HFF-Myc (cell line): Measurements from ENCODE around the gene RPS14.

Experiments used
- DNase-seq: peaks from one replicate; pipeline ENCODE4 v3.0.0-alpha.2; 2011; ENCODE audit warnings: low read depth; ENCODE audit errors: extremely low read depth
- H3K4me3 ChIP-seq: replicated peaks from 2 replicates; pipeline ENCODE4 v1.5.1; 2011; ENCODE audit warnings: low read depth, mild to moderate bottlenecking, control low read depth, low read length
- TF ChIP-seq, protein P1 (sequence below): IDR thresholded peaks from 2 replicates; pipeline ENCODE4 v1.5.1; 2012; ENCODE audit warnings: mild to moderate bottlenecking, low read depth, low read length, control low read depth; ENCODE audit errors: missing control alignments

RPS14 gene

DNA sequence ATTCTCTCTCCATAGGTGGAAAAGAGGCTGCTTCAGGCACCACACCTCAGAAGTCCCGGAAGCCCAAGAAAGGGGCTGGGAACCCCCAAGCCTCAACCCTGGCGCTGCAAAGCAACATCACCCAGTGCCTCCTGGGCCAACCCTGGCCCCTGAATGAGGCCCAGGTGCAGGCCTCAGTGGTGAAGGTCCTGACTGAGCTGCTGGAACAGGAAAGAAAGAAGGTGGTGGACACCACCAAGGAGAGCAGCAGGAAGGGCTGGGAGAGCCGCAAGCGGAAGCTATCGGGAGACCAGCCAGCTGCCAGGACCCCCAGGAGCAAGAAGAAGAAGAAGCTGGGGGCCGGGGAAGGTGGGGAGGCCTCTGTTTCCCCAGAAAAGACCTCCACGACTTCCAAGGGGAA is 53.3 kb downstream of the RPS14 start:
- TF ChIP-seq, protein P1, sequence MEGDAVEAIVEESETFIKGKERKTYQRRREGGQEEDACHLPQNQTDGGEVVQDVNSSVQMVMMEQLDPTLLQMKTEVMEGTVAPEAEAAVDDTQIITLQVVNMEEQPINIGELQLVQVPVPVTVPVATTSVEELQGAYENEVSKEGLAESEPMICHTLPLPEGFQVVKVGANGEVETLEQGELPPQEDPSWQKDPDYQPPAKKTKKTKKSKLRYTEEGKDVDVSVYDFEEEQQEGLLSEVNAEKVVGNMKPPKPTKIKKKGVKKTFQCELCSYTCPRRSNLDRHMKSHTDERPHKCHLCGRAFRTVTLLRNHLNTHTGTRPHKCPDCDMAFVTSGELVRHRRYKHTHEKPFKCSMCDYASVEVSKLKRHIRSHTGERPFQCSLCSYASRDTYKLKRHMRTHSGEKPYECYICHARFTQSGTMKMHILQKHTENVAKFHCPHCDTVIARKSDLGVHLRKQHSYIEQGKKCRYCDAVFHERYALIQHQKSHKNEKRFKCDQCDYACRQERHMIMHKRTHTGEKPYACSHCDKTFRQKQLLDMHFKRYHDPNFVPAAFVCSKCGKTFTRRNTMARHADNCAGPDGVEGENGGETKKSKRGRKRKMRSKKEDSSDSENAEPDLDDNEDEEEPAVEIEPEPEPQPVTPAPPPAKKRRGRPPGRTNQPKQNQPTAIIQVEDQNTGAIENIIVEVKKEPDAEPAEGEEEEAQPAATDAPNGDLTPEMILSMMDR, result no peak
- no peak overlapping the region for H3K4me3 ChIP-seq
- no peak for DNase-seq

DNA sequence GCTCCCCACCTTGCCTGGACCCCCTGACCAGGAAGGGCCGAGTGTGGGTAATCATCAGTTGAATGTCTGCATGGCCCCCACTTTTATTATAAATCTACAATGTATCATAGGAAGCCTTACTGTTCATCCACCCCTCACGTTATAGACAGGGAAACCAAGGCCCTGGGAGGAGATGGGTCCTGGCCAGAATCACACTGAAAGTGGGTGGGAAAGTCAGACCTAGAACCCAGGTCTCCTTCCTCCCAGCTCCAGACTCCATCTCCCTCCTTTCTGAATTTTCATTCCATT is 53.9 kb downstream of the RPS14 start:
- H3K4me3 ChIP-seq, result no peak overlapping the region
- DNase-seq, result no peak
- TF ChIP-seq, protein P1, result no peak

DNA sequence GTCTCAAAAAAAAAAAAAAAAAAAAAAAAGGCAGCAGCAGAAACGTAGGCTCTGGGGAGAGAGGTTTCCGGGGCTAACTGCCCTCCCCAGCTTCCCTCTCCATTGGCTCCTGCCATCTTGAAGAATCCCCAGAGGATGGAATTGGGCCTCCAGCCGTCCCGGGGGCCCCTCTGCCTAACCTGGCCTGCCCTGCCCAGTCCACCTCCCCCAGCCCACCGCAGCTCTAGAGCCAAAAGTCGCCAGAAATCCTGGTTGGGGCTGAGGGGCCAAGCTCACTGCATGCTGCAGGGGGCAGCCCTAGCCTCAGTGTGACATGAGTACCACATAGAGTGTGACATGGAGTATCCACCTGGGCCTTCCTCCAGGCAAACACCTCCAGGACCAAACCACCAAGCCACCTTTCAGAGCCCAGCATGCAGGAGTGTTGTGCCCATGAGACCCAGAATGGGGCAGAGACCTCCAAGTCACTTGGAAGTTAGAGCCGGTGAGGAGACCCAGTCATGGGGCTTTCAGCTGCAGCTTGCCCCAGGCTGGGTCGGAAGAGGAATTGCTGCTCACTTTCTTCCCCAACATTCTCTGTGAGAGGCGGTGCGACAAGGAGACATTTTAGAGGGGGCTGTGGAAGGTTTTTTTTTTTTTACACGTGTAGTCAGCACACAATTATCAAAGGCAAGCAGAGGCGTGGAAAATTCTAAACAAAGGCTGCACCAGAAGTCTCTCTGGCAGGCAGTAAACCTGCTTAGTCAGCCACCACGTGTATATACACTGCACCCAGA is 54.4 kb downstream of the RPS14 start:
- no peak overlapping the region for H3K4me3 ChIP-seq
- DNase-seq, result no peak
- TF ChIP-seq, protein P1, result no peak

DNA sequence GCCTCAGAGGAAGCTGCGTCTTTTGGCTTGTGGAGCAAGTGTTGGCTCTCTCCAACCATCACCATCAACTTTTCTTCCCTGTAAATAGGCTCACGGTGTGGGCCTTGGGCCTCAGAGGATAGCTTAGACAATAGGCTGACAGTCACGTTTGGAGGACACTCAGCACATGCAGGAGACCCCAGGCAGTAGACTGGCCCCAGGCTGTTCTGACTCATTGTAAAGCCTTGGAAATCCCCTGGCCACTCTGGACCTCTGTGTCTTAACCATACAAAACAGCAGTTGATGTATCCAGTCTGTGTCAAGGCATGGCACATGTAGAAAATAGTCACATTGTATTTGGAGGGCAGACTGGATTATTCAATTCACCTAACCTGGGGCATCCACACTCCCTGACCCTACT is 55.4 kb downstream of the RPS14 start:
- TF ChIP-seq, protein P1, result no peak
- no peak overlapping the region for H3K4me3 ChIP-seq
- DNase-seq, result no peak

DNA sequence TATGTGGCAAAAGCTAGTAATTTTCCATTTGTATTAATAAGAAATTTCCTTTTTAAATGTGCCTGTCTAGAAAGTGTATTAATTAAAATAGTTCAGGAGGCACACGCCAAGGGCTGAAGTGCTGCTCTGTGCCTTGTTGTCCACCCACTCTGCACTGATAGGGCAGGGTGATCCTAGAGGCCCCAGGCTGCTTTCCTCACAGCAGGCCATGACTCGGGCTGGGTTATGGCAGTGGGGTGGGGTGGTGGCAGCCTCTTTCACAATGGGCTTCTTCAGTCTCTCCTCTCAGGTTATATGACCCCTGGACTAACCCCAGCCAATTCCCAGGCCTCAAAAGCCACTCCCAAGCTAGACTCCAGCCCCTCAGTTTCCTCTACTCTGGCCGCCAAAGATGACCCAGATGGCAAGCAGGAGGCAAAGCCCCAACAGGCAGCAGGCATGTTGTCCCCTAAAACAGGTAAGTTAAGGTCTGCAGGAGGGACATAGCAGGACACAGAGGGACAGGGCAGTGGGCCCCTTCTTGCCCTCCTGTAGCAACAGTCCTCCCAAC is 56.4 kb downstream of the RPS14 start:
- H3K4me3 ChIP-seq, result no peak overlapping the region
- DNase-seq, result no peak
- TF ChIP-seq, protein P1, result no peak

DNA sequence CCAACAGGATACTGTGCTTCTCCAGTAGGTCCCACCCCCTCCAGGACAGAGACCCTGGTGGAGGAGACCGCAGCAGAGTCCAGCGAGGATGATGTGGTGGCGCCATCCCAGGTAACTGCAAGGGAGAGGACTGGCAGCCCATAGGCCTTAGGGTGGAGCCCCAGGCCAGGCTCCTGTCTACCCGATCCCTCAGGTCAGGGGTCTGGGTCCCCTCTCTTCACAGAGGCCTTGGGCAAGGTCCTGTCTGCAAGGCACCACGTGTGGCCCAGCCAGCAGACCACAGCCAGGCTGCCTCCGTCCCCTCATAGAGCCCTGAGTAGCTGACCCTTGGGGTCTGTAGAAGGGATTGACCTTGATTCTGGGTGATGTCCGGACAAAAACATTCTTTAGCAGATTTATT is 56.9 kb downstream of the RPS14 start:
- DNase-seq, result no peak
- no peak overlapping the region for H3K4me3 ChIP-seq
- TF ChIP-seq, protein P1, result no peak
